ENCODE measurements around the gene AIFM2. TPM values are rescaled to one million over a fixed set of nuclear protein-coding genes. Genes with fewer than 3 reads are reported as not detected.

The AIFM2 gene
- total and polyA plus RNA-seq, 9 of the 15 experiments (the other 6 are each of a cell fraction or from before 2014, with no cell fraction given), result 2.7 to 14.1 (median 9.2) TPM

DNA sequence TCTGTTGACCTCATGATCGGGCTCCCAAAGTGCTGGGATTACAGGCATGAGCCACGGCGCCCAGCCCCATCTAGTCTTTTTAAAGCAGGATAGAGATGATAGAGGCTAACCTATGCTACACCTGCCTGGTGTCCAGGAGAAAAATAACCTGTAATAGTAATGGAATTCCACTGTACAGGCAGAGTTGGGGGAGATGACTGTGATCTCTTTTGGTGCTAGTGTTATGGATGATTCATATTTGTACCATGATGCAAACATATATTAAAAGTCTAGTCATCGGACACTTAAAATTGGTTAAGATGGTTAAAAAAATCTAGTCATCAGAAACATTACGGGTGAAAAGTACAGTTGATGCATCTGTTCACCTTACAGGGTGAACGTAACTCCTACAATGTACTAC is 43.8 kb upstream of the AIFM2 start:
- intact Hi-C loops (cut with micrococcal nuclease), result no loop called here
- Histone ChIP-seq H3K36me3 (ENCODE audit: control insufficient read depth, insufficient read depth, low read length) (no peaks in the 10 kb centered on the region), H3K4me2 (ENCODE audit: insufficient read depth, low read length) (no peak overlapping the region), H3K79me2 (ENCODE audit: control insufficient read depth, insufficient read depth, low read length) (no peaks in the 10 kb centered on the region), H3K9me1 (ENCODE audit: control insufficient read depth, insufficient read depth, low read length) (no peaks in the 10 kb centered on the region), H3K9me3 (replicated peaks; ENCODE audit: control insufficient read depth, insufficient read depth, low read depth, low read length) (no peaks in the 10 kb centered on the region), H3K27me3 (ENCODE audit: control insufficient read depth in 2 of 2, insufficient read depth in 2 of 2, low read length in 2 of 2) (peaks cover 0 to 3% of the 10 kb centered on the region in 2 experiments), H3K9ac (ENCODE audit: insufficient read depth in 1 of 2, low read depth in 2 of 2, low read length in 2 of 2) (no peak overlapping the region), H3K4me1 (replicated peaks in 1 of 2; ENCODE audit: control insufficient read depth in 2 of 2, insufficient read depth in 2 of 2, low read length in 2 of 2) (peaks cover 0 to 7% of the 10 kb centered on the region in 2 experiments; a peak in 4 of 5 replicates), H3K27ac (ENCODE audit: extremely low read depth, low read depth, low read length) (no peak overlapping the region), H4K20me1 (replicated peaks; ENCODE audit: control insufficient read depth, insufficient read depth, low read length) (no peaks in the 10 kb centered on the region), H2AFZ (ENCODE audit: low read depth, low read length) (no peak overlapping the region), H3K4me3 (no peak overlapping the region)
- in situ Hi-C loops (cut with MboI), result no loop called here
- 49% methylated on average over 6 of the region's 6 CpGs for WGBS (ENCODE audit: insufficient coverage, low coverage, missing lambda C conversion rate)
- no peak for ATAC-seq
- BruUV-seq (replicated peaks), result no TSS peak
- CTCF ChIA-PET (ENCODE audit: low intra/inter-chr PET ratio), result no interaction called here
- POLR2A ChIA-PET, result interaction anchor here (1.2 kb wide), 1 partner anchor 9 kb away, joined by 3 read pairs; no protein-coding TSS in a partner anchor
- no peak for FAIRE-seq
- no peak for DNase-seq (ENCODE audit: extremely low read depth in 1 of 4, low spot score in 3 of 4)
- TF ChIP-seq RBBP5 (IDR thresholded peaks at IDR 0.05; ENCODE audit: borderline replicate concordance, insufficient read depth, low read length, poor library complexity, severe bottlenecking), result no peak
- TF ChIP-seq, protein P1, sequence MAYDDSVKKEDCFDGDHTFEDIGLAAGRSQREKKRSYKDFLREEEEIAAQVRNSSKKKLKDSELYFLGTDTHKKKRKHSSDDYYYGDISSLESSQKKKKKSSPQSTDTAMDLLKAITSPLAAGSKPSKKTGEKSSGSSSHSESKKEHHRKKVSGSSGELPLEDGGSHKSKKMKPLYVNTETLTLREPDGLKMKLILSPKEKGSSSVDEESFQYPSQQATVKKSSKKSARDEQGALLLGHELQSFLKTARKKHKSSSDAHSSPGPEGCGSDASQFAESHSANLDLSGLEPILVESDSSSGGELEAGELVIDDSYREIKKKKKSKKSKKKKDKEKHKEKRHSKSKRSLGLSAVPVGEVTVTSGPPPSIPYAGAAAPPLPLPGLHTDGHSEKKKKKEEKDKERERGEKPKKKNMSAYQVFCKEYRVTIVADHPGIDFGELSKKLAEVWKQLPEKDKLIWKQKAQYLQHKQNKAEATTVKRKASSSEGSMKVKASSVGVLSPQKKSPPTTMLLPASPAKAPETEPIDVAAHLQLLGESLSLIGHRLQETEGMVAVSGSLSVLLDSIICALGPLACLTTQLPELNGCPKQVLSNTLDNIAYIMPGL (CRISPR knock-in tag; IDR thresholded peaks at IDR 0.05), result no peak
- no peak for TF ChIP-seq KAT2B (IDR thresholded peaks at IDR 0.05; ENCODE audit: low read depth, low read length)
- TF ChIP-seq ZNF780A (CRISPR knock-in tag; IDR thresholded peaks at IDR 0.05), result no peak
- no peak for TF ChIP-seq RBM14 (IDR thresholded peaks at IDR 0.05; ENCODE audit: borderline replicate concordance, insufficient read depth, low read depth, low read length)
- no peak for TF ChIP-seq TRIM28 (IDR thresholded peaks at IDR 0.05)
- no peak for TF ChIP-seq ZNF347 (CRISPR knock-in tag; IDR thresholded peaks at IDR 0.05; ENCODE audit: low read depth)
- TF ChIP-seq ZNF583 (CRISPR knock-in tag; IDR thresholded peaks at IDR 0.05), result no peak
- no peak for TF ChIP-seq ZNF830 (CRISPR knock-in tag; IDR thresholded peaks at IDR 0.05)
- TF ChIP-seq CREM (IDR thresholded peaks at IDR 0.05; ENCODE audit: low read depth), result no peak
- no peak for TF ChIP-seq LARP7 (IDR thresholded peaks at IDR 0.05)
- no peak for TF ChIP-seq SAFB2 (IDR thresholded peaks at IDR 0.05; ENCODE audit: borderline replicate concordance, low read depth, low read length, severe bottlenecking)
- TF ChIP-seq, protein P2, sequence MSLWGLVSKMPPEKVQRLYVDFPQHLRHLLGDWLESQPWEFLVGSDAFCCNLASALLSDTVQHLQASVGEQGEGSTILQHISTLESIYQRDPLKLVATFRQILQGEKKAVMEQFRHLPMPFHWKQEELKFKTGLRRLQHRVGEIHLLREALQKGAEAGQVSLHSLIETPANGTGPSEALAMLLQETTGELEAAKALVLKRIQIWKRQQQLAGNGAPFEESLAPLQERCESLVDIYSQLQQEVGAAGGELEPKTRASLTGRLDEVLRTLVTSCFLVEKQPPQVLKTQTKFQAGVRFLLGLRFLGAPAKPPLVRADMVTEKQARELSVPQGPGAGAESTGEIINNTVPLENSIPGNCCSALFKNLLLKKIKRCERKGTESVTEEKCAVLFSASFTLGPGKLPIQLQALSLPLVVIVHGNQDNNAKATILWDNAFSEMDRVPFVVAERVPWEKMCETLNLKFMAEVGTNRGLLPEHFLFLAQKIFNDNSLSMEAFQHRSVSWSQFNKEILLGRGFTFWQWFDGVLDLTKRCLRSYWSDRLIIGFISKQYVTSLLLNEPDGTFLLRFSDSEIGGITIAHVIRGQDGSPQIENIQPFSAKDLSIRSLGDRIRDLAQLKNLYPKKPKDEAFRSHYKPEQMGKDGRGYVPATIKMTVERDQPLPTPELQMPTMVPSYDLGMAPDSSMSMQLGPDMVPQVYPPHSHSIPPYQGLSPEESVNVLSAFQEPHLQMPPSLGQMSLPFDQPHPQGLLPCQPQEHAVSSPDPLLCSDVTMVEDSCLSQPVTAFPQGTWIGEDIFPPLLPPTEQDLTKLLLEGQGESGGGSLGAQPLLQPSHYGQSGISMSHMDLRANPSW (CRISPR knock-in tag; IDR thresholded peaks at IDR 0.05), result no peak
- TF ChIP-seq SRSF1 (IDR thresholded peaks at IDR 0.05; ENCODE audit: low read depth, low read length), result no peak
- no peak for TF ChIP-seq FOXK1 (CRISPR knock-in tag; IDR thresholded peaks at IDR 0.05; ENCODE audit: borderline replicate concordance)
- TF ChIP-seq, protein P3, sequence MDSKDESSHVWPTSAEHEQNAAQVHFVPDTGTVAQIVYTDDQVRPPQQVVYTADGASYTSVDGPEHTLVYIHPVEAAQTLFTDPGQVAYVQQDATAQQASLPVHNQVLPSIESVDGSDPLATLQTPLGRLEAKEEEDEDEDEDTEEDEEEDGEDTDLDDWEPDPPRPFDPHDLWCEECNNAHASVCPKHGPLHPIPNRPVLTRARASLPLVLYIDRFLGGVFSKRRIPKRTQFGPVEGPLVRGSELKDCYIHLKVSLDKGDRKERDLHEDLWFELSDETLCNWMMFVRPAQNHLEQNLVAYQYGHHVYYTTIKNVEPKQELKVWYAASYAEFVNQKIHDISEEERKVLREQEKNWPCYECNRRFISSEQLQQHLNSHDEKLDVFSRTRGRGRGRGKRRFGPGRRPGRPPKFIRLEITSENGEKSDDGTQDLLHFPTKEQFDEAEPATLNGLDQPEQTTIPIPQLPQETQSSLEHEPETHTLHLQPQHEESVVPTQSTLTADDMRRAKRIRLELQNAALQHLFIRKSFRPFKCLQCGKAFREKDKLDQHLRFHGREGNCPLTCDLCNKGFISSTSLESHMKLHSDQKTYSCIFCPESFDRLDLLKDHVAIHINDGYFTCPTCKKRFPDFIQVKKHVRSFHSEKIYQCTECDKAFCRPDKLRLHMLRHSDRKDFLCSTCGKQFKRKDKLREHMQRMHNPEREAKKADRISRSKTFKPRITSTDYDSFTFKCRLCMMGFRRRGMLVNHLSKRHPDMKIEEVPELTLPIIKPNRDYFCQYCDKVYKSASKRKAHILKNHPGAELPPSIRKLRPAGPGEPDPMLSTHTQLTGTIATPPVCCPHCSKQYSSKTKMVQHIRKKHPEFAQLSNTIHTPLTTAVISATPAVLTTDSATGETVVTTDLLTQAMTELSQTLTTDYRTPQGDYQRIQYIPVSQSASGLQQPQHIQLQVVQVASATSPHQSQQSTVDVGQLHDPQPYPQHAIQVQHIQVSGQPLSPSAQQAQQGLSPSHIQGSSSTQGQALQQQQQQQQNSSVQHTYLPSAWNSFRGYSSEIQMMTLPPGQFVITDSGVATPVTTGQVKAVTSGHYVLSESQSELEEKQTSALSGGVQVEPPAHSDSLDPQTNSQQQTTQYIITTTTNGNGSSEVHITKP (IDR thresholded peaks at IDR 0.05; ENCODE audit: partially characterized antibody), result no peak
